Measurements from ENCODE around the gene HRH2.
"Not testable (repeated sequence)": the region's sequence is repeated elsewhere in the genome, so short reads cannot be mapped to it uniquely, and the experiment has no call there.

The HRH2 gene

GRCh38 chr5:175738602-175739133 lies 80.8 kb downstream of the HRH2 start:
- DNase-seq (ENCODE audit: low read depth in 2 of 2) = no peak

GRCh38 chr5:175740014-175740413 lies 82.1 kb downstream of the HRH2 start:
- no peak for DNase-seq (ENCODE audit: low read depth in 2 of 2)

- no peak for DNase-seq (ENCODE audit: low read depth in 2 of 2)
Observed at GRCh38 chr5:175741556-175741955, 83.7 kb downstream of the HRH2 start.

- no peak for DNase-seq (ENCODE audit: low read depth in 2 of 2)
Observed at GRCh38 chr5:175742290-175742994, 84.6 kb downstream of the HRH2 start.

- DNase-seq (ENCODE audit: low read depth in 2 of 2) = no peak
Observed at GRCh38 chr5:175743676-175744210, 85.9 kb downstream of the HRH2 start.

GRCh38 chr5:175745210-175745609 lies 87.3 kb downstream of the HRH2 start:
- no peak for DNase-seq (ENCODE audit: low read depth in 2 of 2)

GRCh38 chr5:175746851-175747250 lies 89.0 kb downstream of the HRH2 start:
- DNase-seq (ENCODE audit: low read depth in 2 of 2) = no peak

- no peak for DNase-seq (ENCODE audit: low read depth in 2 of 2)
Observed at GRCh38 chr5:175747539-175748060, 89.7 kb downstream of the HRH2 start.

- no peak for DNase-seq (ENCODE audit: low read depth in 2 of 2)
Observed at GRCh38 chr5:175748650-175749049, 90.8 kb downstream of the HRH2 start.

- DNase-seq (ENCODE audit: low read depth in 2 of 2) = no peak
Observed at GRCh38 chr5:175749591-175749990, 91.7 kb downstream of the HRH2 start.

GRCh38 chr5:175750511-175750931 lies 92.7 kb downstream of the HRH2 start:
- DNase-seq (ENCODE audit: low read depth in 2 of 2) = no peak

GRCh38 chr5:175751369-175751768 lies 93.5 kb downstream of the HRH2 start:
- no peak for DNase-seq (ENCODE audit: low read depth in 2 of 2)

- no peak for DNase-seq (ENCODE audit: low read depth in 2 of 2)
Observed at GRCh38 chr5:175752826-175753535, 95.1 kb downstream of the HRH2 start.

- DNase-seq (ENCODE audit: low read depth in 2 of 2) = no peak
Observed at GRCh38 chr5:175753536-175754402, 95.9 kb downstream of the HRH2 start.

GRCh38 chr5:175759991-175760390 lies 102.1 kb downstream of the HRH2 start:
- DNase-seq (ENCODE audit: low read depth in 2 of 2) = not testable (repeated sequence)
